ENCODE results near the gene FBP2.
A peak's percentile ranks its signal among the peaks of the same experiment; 100 is the strongest.

- TF ChIP-seq CTCF (IDR thresholded peaks at IDR 0.05), result peak; percentile 42 to 71 (median 52)
- no peak for TF ChIP-seq POLR2A (IDR thresholded peaks at IDR 0.05)
Measured at GRCh38 chr9:94603259-94604160, 9.9 kb upstream of the FBP2 start.

Measured in esophagus squamous epithelium (tissue), 4 donors.